ENCODE results near the gene CST8.

- TF ChIP-seq CTCF (IDR thresholded peaks at IDR 0.05) (no peak), POLR2A (IDR thresholded peaks at IDR 0.05) (no peak)
These were observed 29.7 kb upstream of the CST8 start for GRCh38 chr20:23461180-23461579.
